Esophagus mucosa (tissue), 1 donor: ENCODE measurements around the gene STX1B. TPM values are rescaled to one million over a fixed set of nuclear protein-coding genes. Genes with fewer than 3 reads are reported as not detected.
"Not testable (repeated sequence)": the region's sequence is repeated elsewhere in the genome, so short reads cannot be mapped to it uniquely, and the experiment has no call there.

ENCODE experiments used
- ATAC-seq: fragments of 200-7000 bp; cut with Tn5 transposase; one replicate; pipeline ENCODE4 v1.9.1; 2020
- total RNA-seq: library from RNA; stranded (reverse); gene quantifications from one replicate; pipeline ENCODE4 v1.2.4, GENCODE V29; 2023
- donor health status: DM: yes; HTN: yes; CAD: no.

The STX1B gene
- total RNA-seq, 1 donor from 2014 or later, result 0.80 TPM

DNA sequence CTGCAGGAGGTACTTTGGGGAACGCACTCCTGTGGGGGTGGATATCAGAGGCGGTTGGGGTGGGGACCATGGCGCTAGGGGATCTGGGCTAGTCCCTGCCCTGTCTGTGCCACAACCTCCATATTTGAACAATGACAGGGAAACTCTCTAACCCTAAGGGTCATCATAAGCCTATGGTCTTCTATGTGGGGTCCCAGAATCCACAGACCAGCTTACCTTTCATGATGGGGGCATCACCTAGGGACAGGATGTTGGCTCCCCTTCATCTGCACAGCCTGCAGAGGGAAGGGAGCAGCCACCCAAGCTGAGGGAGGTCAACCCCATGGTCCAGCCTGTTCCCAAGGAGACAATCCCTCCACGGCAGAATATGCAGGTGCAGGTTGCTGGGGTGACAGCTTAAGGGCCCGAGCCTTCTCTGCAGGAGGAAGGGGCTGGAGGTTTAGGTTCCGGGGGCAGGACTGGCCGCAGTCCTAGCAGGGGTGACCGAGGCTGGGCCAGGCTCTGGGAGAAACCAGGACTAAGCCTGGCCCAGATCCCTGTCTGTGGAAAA is 59.8 kb downstream of the STX1B start:
- ATAC-seq, result no peak

DNA sequence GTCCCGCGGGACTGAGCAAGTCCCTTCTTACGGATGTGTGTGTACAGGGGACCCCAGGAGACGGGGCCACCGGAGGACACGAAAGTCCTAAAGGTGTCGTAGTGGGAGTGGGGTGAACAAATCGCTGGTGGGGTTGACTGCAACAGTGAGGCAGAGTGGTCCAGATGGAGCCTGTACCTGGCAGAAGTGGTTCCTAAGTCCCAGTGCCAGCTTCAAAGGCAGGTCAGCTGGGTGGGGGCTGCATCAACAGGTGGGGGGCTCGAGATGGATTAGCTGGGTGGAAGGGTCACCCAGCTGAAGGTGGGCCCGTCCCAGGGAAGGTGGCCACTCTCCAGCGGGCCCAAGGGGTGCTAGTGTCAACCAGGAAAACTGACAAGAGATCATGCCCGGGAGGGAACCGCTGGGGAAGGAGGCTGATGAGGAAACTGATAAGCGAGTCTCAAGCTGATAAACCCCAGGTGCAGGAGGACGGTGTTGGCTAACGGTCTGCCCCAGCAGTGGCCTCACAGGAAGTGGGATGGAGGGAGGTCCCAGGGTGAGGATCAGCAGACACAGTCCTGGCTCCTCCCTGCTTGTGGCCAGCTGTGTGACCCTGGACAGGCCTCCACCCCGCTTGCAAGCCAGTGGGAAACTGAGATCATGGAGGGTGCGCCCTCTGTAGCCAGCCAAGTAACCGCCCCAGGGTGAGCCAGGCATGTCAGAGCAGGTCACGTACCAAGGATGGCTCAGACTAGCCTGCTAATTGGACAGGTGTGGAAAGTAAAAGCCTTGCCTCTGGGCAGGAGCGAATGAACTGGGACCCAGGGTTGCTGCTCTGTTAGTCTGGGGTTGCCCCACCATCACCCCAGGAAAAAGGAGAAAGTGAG is 60.6 kb downstream of the STX1B start:
- peak; percentile 86 for ATAC-seq

DNA sequence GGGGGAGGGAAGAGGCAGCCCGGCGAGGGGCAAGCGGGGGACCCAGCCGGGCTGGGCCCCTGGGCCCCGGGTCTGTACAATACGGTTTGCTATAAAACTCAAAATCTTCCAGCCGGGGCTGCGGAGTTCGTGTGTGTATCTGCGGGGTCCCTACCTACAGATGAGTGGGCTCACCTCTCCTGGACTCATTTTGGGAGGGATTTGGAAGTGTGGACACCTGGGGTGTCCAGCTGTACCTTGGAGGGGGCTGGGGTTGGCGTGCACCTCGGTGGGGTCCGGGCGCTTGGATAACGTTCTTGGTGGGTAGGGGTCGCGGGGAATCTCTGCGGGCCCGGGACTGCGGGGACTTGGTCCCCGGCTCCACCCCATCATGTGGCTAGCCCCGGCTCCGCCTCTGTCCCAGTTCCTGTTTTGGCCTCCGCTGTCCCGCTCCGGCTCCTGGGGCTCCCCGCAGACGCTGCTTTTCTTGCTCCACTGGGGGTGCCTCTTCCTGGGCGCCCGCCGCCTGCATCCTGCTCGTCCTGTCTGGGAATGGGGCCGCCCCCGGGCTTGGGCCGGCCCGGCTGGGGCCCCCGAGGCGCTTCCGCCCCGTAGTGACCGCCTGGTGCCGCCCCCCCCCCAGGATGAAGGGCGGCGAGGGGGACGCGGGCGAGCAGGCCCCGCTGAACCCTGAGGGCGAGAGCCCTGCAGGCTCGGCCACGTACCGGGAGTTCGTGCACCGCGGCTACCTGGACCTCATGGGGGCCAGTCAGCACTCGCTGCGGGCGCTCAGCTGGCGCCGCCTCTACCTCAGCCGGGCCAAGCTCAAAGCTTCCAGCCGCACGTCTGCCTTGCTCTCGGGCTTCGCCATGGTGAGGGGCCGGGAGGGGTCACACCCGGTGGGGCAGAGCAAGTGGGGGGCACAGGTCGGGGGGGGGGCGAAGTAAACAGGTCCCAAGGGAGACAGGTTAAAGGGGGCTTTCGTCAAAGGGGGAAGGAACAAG is 61.5 kb downstream of the STX1B start, which contains the start of gene ORAI3:
Gene ORAI3 (plus strand): TSS at position 402 of the 983 bp plus-strand sequence. CDS start 222 bp downstream, at position 624.
- ATAC-seq, result peak; percentile 56

DNA sequence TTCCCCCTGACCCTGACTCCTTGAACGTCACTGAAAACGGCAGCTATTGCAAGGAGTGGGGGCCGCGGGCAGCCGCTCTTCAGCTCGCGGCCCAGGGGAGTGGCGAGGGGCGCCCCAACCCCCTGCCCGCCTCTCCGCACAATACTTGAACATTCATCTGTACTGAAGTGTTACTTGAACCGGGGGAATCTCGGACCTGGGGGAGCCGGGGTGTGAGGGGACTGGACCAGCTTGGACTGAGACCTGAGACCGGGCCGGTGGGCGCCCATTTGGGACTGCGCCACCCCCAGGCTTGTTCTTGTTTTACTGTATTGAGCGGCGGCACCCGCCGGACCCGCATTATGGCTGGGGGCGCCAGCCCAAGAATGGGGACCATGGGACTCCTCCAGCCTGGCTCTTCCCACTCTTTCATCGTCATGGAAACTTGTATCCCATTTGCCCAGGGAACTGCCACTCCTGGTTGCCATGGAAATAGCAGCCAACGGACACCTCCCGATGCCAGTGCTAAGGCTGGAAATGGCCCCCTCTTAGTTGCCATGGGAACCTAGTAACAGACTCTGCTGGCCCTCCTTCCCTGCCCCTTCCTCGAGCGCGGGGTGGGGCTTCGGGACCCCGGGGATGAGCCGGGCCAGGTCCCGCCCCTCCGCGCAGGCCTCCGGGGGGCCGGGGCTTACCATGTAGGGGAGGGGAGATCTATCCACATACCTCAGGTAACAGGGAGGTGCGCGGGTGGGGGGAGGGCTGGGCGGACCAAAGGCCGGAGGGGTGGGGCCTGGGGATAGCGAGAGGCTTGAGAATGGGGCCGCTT is 62.4 kb downstream of the STX1B start:
- ATAC-seq, result peak; percentile 31

DNA sequence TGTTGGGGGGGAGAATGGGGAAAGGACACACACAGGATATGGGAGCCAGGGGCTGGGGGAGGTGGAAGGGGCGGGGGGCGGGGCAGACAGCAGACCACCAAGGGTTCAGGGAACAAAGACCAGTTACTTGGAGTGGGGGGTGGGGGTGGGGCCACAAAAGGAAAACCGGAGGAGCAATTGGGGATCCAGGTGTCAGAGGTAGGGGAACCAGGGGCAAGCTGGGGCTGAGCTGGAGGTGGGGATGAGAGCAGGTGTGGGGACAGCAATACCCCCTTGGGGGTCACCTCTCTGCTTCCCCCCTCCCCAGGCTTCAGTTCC is 62.9 kb downstream of the STX1B start:
- no peak for ATAC-seq

DNA sequence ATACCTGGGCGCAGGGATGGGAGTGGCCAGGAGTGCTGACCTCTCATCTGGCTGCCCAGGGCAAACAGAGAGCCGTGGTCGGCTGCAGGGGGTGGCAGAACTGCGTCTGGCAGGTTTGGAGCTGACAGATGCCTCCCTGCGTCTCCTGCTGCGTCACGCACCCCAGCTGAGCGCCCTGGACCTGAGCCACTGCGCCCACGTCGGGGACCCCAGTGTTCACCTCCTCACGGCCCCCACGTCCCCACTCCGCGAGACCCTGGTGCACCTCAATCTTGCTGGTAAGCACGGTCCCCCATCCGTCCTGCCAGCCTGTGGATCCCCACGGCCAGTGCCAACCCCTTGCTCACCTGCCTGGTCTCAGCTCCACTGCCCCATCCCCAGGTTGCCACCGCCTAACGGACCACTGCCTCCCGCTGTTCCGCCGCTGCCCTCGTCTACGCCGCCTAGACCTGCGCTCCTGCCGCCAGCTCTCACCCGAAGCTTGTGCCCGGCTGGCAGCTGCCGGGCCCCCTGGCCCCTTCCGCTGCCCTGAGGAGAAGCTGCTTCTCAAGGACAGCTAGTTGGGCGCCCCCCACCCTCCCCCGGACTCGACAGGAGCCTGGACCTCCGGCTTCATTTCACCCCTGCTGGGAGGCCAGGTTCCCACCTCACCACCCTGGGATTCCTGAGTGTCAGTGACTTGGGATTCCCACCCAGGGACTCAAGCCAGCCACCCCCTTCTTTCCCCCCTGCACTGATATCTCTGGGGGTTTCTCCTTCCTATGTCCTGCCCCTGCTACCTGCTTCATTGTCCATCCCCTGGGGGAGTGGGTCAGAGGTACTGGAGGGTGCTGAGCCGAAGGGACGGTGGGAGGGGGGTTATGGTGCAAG is 63.5 kb downstream of the STX1B start:
- no peak for ATAC-seq

DNA sequence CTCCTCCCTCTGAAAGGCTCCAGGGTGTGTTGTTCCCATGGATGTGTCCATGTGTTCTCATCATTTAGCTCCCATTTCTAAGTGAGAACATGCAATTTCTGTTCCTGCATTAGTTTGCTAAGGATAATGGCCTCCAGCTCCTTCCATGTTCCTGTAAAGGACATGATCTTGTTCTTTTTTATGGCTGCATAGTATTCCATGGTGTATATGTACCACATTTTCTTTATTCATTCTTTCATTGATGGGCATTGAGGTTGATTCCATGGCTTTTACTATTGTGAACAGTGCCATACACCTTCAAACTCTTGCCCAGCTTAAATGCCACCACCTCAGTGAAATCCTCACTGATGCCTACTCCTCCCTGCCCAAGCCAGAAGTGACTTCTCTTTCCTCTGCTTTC is 66.1 kb downstream of the STX1B start:
- ATAC-seq, result no peak

DNA sequence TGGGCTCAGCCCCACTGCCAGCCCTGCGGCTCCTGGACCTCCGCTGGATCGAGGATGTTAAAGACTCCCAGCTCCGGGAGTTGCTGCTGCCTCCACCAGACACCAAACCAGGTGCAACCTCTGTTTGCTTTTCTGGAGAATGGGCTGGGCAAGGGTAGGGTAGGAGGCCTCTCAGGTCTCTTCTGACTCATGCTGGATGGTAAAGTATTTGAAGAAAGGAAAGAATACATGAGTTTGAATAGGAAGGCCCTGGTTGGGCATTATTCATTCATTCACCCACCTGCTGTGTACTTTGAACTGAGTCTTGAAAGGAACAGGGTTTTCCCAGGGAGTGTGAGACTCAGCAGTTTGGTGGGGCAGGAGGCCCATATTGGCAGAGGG is 68.0 kb downstream of the STX1B start:
- no peak for ATAC-seq

DNA sequence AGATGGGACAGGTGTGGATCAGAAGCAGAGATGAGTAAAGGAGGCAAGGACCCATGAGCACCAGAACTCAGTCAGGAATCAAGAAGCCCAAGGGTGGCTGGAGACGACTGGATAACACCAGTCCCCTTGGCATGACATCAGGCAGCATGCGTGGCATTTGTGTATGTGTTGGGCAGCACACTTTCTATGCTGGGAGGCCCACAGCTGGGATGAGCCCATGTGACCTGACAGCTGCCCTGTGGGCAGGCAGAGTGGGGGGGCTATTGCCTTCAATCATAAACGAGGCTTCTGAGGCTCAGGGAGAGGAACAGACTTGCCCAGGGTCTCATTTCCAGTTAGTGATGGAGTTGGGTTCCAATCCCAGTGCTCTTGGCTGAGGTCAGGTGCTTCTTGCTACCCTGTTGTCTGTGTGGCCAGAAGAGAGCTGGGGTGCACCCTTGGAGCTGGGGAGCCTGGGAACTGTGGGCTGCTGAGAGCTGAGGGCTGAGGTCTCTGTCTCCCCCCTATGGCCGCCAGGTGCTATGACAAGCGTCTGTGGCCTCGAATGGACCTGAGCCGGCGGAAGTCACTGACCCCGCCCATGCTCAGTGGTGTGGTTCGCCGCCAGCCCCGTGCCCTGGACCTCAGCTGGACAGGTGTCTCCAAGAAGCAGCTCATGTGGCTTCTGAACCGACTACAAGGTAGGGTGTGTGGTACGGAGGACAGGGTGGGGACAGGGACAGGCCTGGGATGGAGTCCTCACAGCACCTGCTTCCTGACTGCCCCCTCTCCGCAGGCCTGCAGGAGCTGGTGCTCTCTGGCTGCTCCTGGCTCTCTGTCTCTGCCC is 68.6 kb downstream of the STX1B start:
- ATAC-seq, result peak; percentile 87

DNA sequence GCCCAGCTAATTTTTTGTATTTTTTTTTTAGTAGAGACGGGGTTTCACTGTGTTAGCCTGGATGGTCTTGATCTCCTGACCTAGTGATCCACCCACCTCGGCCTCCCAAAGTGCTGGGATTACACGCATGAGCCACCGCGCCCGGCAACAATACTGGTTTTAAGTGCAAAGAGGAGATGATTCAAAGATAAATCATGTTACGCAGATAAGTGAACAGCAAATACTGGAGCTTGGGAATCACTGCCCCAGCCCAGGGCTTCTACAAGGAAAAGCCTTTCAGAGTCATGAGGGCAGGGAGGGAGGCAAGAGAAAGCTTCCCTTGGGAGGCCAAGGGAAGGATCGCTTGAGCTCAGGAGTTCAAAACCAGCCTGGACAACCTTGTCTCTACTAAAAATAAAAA is 70.9 kb downstream of the STX1B start:
- not testable (repeated sequence) for ATAC-seq

Other genes starting within 250 kb of the STX1B start
- 2.2 TPM for gene CFAP119, start 248.6 kb downstream of the STX1B start, total RNA-seq
- gene RNF40, start 248.3 kb downstream of the STX1B start, total RNA-seq, result 56.8 TPM
- gene ZNF629, start 223.4 kb downstream of the STX1B start, total RNA-seq, result 4.7 TPM
- gene BCL7C, start 116.6 kb downstream of the STX1B start, total RNA-seq, result 30.5 TPM
- 2.3 TPM for gene CTF1, start 114.0 kb downstream of the STX1B start, total RNA-seq
- gene FBXL19, start 87.1 kb downstream of the STX1B start, total RNA-seq, result 19.2 TPM
- gene ORAI3, start 61.6 kb downstream of the STX1B start, total RNA-seq, result 9.8 TPM
- gene SETD1A, start 52.9 kb downstream of the STX1B start, total RNA-seq, result 8.2 TPM
- gene HSD3B7, start 25.4 kb downstream of the STX1B start, total RNA-seq, result 14.5 TPM
- 42.8 TPM for gene STX4, start 22.9 kb upstream of the STX1B start, total RNA-seq
- 5.3 TPM for gene ZNF668, start 63.6 kb upstream of the STX1B start, total RNA-seq
- 9.0 TPM for gene ZNF646, start 63.8 kb upstream of the STX1B start, total RNA-seq
- 0.48 TPM for gene PRSS53, start 78.3 kb upstream of the STX1B start, total RNA-seq
- gene VKORC1, start 84.2 kb upstream of the STX1B start, total RNA-seq, result 22.3 TPM
- 21.5 TPM for gene BCKDK, start 97.7 kb upstream of the STX1B start, total RNA-seq
- 25.5 TPM for gene KAT8, start 107.0 kb upstream of the STX1B start, total RNA-seq
- 59.3 TPM for gene PRSS8, start 125.1 kb upstream of the STX1B start, total RNA-seq
- gene PRSS36, start 139.4 kb upstream of the STX1B start, total RNA-seq, result 1.5 TPM
- gene FUS, start 169.5 kb upstream of the STX1B start, total RNA-seq, result 127 TPM
- gene PYCARD, start 192.1 kb upstream of the STX1B start, total RNA-seq, result 75.6 TPM
- gene TRIM72, start 203.5 kb upstream of the STX1B start, total RNA-seq, result 0.04 TPM
- not detected for gene PYDC1, start 206.5 kb upstream of the STX1B start, total RNA-seq
- 0.96 TPM for gene ITGAM, start 249.3 kb upstream of the STX1B start, total RNA-seq